ENCODE data around the gene POTEB3.
"Not testable (repeated sequence)": the region's sequence is repeated elsewhere in the genome, so short reads cannot be mapped to it uniquely, and the experiment has no call there.

Gene POTEB3

DNA sequence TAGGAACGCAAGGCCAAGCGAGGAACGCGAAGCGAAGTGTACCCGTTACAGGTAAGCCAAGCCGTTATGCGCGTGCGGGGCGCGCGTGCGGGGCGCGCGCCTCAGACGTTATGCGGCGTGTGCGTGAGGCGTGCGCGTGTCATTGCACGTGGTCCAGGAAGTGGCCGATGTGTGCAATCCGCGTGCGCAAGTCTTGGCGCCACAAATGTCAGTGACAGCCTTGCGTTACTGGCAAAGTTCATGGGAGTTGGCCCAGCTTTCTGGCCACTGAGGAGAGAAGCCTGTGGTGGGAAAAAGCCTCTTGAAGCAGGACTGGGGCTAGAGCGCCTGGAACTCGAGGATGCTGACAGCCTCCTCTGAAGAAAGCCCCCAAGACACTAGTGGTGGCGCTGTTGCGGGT is at the start of gene POTEB3:
POTEB3 (minus strand) TSS at position 101 of the 400 bp plus-strand sequence. CDS start 488 bp downstream, outside the sequence.
- not testable (repeated sequence) for DNase-seq

DNA sequence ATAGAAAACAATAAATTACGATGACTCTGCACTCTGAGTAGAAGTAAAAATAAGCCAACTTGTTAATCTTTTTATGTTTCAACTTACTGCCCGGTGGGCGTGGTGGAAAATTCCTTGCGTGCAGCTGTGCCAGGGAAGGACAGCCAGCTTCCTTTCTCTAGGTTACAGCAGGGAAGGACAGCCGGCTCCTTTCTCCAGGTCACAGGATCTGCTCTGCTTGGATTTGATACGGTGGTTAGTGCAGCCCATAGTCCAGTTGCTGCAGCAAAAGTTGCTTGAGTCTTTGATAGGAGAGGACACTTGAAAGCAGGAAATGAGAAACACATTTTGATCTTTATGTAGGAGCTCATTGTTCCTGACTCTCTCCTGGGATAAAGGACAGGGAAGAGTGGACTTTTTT is 13.4 kb upstream of the POTEB3 start:
- DNase-seq: not testable (repeated sequence)

DNA sequence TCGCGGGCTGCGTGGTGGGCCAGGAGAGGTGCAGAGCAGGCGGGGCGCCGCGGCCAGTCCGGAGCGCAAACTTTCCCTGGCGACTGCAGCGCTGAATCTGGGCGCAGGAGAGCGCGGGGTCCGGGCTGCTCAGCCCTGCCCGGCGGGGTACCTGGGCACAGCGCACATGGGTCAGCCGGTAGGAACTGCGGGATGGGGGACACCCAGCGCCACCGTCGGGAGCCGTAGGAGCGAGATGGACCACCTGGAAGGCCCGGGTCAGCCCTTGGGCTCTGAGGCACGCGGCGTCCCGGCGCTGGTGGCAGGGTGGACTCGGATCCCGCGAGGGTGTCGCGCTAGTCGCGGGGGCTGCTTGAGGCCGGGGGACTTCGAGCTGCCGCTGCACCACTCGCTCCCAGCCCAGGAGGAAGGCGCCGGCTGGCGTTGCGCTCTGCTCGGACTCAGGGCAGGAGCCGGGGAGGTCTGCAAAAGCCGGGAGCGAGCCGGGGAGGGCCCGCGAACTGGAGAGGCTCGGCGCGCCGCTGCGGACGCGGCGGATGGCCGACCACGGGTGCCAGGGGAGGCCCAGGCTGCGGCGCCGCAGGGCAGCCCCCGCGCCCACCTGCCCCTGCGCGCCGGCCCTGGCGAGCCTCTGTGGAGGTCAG is 11.7 kb upstream of the POTEB3 start:
- DNase-seq: not testable (repeated sequence)

DNA sequence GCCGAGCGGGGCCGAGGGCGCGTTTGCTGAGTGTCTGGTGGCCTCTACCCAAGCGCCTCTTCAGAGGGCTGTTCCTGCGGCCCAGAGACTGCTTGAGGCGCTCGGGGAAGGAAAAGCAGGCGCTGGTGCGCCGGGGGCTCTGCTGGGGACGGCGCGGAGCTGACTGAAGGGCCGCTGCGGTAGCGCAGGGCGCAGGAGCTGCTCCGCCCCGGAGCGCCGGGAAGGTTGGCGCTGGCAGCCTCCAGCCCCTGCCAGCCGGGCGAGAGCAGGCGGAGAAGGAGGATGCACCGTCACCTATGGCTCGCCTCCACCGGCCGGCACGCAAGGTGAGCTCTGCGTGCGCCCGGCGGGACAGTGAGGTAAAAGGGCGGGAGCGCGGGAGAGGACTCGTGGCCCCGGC is 11.2 kb upstream of the POTEB3 start:
- not testable (repeated sequence) for DNase-seq

DNA sequence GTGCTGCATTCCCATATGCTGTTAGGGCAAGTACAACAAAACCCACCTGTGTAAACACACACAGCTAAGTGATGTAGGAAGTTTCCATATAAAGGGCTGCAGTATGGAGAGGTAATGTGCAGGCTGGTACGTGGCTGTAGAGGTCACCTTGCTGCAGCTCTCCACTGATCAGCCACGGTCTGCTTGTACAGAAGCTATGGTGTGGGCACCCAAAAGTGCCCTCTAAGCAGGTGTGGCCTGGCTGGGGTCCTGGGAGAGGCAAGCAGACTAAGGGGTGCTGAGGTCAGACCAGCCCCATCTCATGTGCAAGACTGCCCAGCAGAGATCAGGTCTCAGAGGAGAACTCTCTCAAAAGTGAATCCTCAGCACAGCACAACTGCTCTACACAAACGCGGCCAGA is 32.9 kb downstream of the POTEB3 start:
- DNase-seq: not testable (repeated sequence)

DNA sequence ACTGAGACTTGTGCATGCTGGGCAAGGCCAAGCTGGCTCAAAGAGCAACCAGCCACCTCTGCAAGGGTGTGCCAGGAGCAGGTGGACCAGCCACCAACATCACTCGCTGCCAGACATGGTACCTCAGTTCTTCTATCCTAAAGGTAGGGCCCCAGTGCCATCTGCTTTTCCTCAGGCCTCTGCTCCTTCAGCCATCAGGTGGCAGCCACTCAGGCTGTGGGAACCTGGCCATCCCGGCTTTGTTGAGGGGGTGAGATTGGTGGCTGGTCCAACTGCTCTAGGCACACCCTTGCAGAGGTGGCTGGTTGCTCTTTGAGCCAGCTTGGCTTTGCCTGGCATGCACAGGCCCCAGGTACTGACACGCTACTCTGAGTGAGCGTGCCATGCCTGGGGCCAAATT is 38.8 kb downstream of the POTEB3 start:
- not testable (repeated sequence) for DNase-seq

DNA sequence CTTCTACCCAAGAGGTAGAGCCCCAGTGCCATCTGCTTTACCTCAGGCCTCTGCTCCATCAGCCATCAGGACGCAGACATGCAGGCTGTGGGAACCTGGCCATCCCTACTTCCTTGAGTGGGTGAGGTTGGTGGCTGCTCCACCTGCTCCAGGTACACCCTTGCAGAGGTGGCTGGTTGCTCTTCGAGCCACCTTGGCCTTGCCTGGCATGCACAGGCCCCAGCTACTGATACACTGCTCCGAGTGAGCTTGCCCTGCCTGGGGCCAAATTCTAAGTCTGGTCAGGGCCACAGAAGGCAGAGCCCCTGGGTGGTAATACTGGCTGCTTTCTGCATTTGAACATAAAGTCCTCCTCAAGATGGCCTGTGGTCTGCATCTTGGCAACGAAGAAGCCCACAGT is 41.2 kb downstream of the POTEB3 start:
- not testable (repeated sequence) for DNase-seq

DNA sequence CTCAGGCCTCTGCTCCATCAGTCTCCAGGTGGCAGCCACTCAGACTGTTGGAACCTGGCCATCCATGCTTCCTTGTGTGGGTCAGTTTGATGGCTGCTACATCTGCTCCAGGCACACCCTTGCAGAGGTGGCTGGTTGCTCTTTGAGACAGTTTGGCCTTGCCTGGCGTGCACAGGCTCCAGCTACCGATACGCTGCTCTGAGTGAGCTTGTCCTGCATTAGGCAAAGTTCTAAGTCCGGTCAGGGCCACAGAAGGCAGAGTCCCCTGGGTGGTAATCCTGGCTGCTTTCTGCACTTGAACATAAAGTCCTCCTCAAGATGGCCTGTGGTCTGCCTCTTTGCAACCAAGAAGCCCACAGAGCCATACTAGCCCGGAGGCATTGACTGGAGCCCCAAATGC is 41.8 kb downstream of the POTEB3 start:
- DNase-seq: not testable (repeated sequence)

DNA sequence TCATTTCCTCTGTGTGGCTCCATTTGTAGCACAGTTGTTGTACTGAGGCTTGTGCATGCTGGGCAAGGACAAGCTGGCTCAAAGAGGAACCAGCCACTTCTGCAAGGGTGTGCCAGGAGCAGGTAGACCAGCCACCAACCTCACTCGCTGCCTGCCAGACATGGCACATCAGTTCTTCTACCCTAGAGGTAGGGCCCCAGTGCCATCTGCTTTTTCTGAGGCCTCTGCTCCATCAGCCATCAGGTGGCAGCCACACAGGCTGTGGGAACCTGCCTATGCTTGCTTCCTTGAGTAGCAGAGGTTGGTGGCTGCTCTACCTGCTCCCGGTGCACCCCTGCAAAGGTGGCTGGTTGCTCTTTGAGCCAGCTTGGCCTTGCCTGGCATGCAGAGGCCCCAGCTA is 42.6 kb downstream of the POTEB3 start:
- DNase-seq: not testable (repeated sequence)

DNA sequence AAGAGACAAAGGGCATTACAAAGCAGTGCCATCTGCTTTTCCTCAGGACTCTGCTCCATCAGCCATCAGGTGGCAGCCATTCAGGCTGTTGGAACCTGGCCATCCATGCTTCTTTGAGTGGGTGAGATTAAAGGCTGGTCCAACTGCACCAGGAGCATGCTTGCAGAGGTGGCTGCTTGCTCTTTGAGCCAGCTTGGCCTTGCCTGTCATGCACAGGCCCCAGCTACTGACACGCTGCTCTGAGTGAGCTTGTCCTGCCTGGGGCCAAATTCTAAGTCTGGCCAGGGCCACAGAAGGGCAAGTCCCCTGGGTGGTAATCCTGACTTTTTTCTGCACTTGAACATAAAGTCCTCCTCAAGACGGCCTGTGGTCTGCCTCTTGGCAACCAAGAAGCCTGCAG is 43.1 kb downstream of the POTEB3 start:
- not testable (repeated sequence) for DNase-seq

DNA sequence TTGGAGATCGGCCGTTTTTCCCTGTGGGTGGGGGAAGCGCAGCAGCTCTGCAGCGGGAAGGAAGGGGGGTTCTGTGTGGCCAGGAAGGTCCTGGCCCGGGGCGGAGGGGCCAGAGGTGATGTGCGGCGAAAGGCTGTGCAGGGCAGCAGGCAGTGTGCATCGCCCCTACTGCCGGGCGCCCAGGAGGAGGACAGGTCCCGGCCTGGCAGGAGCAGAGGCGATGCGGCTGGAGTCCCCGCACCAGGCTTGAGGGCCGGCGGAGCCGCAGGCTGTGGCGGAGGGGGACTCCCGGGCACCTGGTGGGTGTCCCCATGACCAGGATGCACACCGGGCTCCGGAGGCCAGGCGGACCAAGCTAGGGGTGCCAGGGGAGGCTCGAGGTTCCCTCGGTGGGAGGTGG is 54.3 kb downstream of the POTEB3 start:
- DNase-seq: not testable (repeated sequence)

DNA sequence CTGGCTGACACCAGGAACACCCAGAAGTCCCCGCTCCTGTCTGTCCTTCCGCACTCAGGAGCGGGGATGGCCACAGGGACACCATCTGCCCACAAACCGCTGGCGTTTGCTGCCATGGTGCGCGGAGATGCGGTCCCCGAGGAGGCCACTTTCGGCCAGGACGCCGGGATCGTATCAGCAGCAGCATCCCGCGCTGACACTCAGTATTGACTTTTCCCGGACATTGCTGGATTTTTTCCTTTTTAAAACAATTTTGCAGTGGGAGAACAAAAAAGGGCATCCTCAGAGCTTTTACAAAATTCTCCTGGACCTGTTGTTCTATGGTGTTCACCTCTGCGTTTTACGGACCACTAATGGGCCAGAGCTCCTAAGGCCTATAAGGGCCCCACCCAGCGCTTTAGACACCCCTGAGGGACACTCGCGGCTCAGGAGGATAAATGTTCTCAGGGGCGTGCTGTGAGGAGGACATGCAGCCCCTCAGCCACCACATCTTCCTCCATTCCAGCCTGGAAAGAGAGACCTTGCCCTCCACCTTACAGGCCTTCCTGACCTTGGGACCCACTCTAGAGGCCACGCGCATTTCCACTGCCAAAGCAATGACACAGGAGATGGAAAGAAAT is 56.3 kb downstream of the POTEB3 start:
- not testable (repeated sequence) for DNase-seq

DNA sequence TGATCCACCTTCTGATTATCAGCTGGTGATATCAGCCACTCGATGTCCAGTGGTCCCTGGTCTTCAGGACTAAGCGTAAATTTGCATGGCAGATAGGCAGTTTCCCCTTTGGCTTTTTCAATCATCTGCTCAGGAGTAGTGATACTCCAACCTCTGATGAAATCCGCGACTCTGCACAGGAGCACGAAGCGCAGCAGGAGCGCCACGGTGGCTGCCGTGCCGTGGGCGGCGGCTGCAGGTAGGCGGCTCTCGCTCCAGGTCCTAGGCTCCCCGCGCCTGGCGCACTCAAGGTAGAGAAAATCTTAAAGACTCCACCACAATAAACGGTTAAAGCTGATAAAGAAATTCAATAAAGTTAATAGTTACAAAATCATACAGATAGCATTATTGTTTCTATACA is 66.6 kb downstream of the POTEB3 start:
- not testable (repeated sequence) for DNase-seq

DNA sequence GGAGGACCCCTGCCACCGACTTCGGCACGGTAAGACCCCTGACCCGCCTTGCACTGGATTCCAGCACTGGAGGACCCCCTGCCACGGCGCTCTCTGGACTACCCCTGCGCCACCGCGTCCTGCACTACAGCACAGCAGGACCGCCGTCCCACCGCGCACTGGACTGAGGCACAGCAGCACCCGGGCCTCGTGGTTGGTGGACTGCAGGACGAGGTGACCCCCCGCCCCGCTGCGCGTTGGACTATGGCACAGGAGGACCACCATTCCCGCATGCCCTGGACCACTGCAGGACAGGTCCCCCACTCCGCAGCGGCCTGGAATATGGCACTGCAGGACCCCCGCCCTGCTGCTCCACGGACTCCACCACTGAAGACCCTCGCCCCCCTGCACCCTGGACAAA is 71.1 kb downstream of the POTEB3 start:
- DNase-seq: not testable (repeated sequence)

DNA sequence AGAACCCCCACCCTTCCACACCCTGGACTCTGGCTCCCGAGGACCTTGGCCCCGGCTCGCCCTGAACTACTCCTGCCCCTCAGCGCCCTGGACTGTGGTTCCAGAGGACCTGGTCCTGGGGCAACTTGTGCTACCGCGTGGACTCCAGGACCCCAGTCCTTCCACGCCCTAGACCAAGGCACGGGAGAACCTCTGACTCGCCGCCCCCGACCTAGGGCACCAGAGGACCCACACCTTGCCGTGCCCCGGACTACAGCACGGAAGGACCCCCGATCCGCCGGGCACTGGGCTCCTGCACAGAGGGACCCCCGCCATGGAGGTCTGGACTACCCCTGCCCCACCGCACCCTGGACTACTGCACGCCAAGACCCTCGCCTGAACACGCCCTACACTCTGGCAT is 71.7 kb downstream of the POTEB3 start:
- not testable (repeated sequence) for DNase-seq
